Glutamatergic neuron (in vitro differentiated cells): ENCODE data around the gene KCNT1. TPM values are rescaled to one million over a fixed set of nuclear protein-coding genes. Genes with fewer than 3 reads are reported as not detected.

Experiments used
- DNase-seq: peaks from one replicate; pipeline ENCODE4 v3.0.0; 2022
- H3K27ac Mint-ChIP-seq: one replicate; pipeline ENCODE4 v1.8.0; 2020; ENCODE audit warnings: mild to moderate bottlenecking, mixed read lengths, inconsistent platforms; ENCODE audit not compliant: unreplicated experiment
- H3K27me3 Mint-ChIP-seq: one replicate; pipeline ENCODE4 v1.8.0; 2020; ENCODE audit warnings: mild to moderate bottlenecking, moderate library complexity, mixed read lengths, inconsistent platforms; ENCODE audit not compliant: unreplicated experiment
- H3K36me3 Mint-ChIP-seq: one replicate; pipeline ENCODE4 v1.8.0; 2020; ENCODE audit warnings: mild to moderate bottlenecking, mixed read lengths, inconsistent platforms; ENCODE audit not compliant: unreplicated experiment
- H3K4me1 Mint-ChIP-seq: one replicate; pipeline ENCODE4 v1.8.0; 2020; ENCODE audit warnings: mild to moderate bottlenecking, low read depth, mixed read lengths, inconsistent platforms; ENCODE audit not compliant: unreplicated experiment
- H3K4me3 Mint-ChIP-seq: one replicate; pipeline ENCODE4 v1.8.0; 2020; ENCODE audit warnings: mild to moderate bottlenecking, mixed read lengths, inconsistent platforms; ENCODE audit not compliant: unreplicated experiment
- H3K9me3 Mint-ChIP-seq: one replicate; pipeline ENCODE4 v1.8.0; 2020; ENCODE audit warnings: mild to moderate bottlenecking, moderate library complexity, mixed read lengths, inconsistent platforms; ENCODE audit not compliant: unreplicated experiment
- long read RNA-seq: library from polyadenylated mRNA; unstranded; transcript quantifications from one replicate; pipeline ENCODE4 v2.0.0, GENCODE V29; 2020; ENCODE audit not compliant: unreplicated experiment
- total RNA-seq: library from RNA; stranded (reverse); fragmentation: NEBNext Ultra II Directional; extraction: Animal tissue kit (Norgen Biotek cat#: 25700); gene quantifications from one replicate; pipeline ENCODE4 v1.2.1, GENCODE V29; 2021; ENCODE audit not compliant: unreplicated experiment
- TF ChIP-seq, protein P1 (sequence below): fragments of 200-600 bp; sonication (generic); IDR thresholded peaks from one replicate; pipeline ENCODE4 v1.5.0; 2021; ENCODE audit not compliant: partially characterized antibody, unreplicated experiment

The KCNT1 gene
- 0.76 TPM for total RNA-seq
- long read RNA-seq, result 0 reads

DNA sequence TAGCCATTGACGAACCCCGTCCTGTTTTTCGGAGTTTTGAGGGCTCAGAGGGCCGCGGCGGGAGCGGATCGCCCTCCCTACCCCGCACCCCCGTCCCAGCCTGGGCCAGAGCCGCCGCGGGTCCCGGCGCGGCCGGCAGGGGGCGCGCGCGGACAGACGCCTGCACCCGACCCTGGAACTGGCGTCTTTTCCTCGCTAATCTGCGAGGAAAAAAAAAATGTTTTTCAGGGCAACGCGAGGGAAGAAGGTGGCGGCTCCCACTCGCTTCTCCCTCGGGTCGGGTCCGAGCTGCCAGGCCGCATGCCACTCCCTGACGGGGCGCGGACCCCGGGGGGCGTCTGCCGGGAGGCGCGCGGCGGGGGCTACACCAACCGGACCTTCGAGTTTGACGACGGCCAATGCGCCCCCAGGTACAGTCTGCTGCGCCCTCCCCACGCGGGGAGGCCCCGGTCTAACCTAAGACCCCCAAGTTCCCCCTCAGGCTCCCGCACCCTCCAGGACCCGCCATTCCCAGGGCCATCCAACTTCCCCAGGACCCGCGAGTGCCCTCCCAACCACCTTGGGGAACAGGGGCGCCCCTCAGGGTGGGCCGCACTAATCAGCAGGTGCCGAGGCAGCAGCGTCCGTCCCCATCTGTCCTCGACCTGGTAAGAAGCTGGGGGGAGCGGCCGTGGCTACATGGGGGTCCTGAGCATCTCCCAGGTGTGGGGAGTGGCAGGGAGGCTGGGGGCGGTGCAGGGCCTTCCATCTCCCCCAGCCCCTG lies at the start of gene KCNT1:
TSS of gene KCNT1 (plus strand) at position 227 of the 763 bp plus-strand sequence. CDS start at position 301, 74 bp downstream.
- DNase-seq, result peak; percentile 82
- Mint-ChIP-seq H3K27me3 (peaks cover 3% of the 10 kb centered on the region), H3K4me1 (no peaks in the 10 kb centered on the region), H3K4me3 (no peak within 1 kb of the TSS), H3K9me3 (no peaks in the 10 kb centered on the region), H3K27ac (no peak within 1 kb of the TSS), H3K36me3 (no peaks in the 10 kb centered on the region)
- TF ChIP-seq, protein P1, sequence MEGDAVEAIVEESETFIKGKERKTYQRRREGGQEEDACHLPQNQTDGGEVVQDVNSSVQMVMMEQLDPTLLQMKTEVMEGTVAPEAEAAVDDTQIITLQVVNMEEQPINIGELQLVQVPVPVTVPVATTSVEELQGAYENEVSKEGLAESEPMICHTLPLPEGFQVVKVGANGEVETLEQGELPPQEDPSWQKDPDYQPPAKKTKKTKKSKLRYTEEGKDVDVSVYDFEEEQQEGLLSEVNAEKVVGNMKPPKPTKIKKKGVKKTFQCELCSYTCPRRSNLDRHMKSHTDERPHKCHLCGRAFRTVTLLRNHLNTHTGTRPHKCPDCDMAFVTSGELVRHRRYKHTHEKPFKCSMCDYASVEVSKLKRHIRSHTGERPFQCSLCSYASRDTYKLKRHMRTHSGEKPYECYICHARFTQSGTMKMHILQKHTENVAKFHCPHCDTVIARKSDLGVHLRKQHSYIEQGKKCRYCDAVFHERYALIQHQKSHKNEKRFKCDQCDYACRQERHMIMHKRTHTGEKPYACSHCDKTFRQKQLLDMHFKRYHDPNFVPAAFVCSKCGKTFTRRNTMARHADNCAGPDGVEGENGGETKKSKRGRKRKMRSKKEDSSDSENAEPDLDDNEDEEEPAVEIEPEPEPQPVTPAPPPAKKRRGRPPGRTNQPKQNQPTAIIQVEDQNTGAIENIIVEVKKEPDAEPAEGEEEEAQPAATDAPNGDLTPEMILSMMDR, result peak; percentile 100

GRCh38 chr9:135655317-135655716 lies 46.7 kb upstream of the KCNT1 start:
- no peak overlapping the region for H3K27ac Mint-ChIP-seq
- H3K4me1 Mint-ChIP-seq, result no peaks in the 10 kb centered on the region
- DNase-seq, result no peak
- H3K27me3 Mint-ChIP-seq, result peaks cover 1% of the 10 kb centered on the region
- H3K4me3 Mint-ChIP-seq, result no peak overlapping the region
- TF ChIP-seq, protein P1, result no peak
- H3K9me3 Mint-ChIP-seq, result peaks cover 10% of the 10 kb centered on the region
- peaks cover 12% of the 10 kb centered on the region for H3K36me3 Mint-ChIP-seq

- TF ChIP-seq, protein P1, result no peak
- H3K9me3 Mint-ChIP-seq, result peaks cover 6% of the 10 kb centered on the region
- H3K4me3 Mint-ChIP-seq, result no peak overlapping the region
- H3K27ac Mint-ChIP-seq, result no peak overlapping the region
- H3K4me1 Mint-ChIP-seq, result no peaks in the 10 kb centered on the region
- H3K27me3 Mint-ChIP-seq, result peaks cover 2% of the 10 kb centered on the region
- no peak for DNase-seq
- peaks cover 9% of the 10 kb centered on the region for H3K36me3 Mint-ChIP-seq
Measured at GRCh38 chr9:135657416-135657815, 44.6 kb upstream of the KCNT1 start.

GRCh38 chr9:135659252-135659651 lies 42.7 kb upstream of the KCNT1 start:
- peaks cover 6% of the 10 kb centered on the region for H3K9me3 Mint-ChIP-seq
- H3K4me1 Mint-ChIP-seq, result no peaks in the 10 kb centered on the region
- DNase-seq, result no peak
- H3K4me3 Mint-ChIP-seq, result no peak overlapping the region
- TF ChIP-seq, protein P1, result no peak
- peaks cover 2% of the 10 kb centered on the region for H3K27me3 Mint-ChIP-seq
- no peak overlapping the region for H3K27ac Mint-ChIP-seq
- peaks cover 9% of the 10 kb centered on the region for H3K36me3 Mint-ChIP-seq

DNA sequence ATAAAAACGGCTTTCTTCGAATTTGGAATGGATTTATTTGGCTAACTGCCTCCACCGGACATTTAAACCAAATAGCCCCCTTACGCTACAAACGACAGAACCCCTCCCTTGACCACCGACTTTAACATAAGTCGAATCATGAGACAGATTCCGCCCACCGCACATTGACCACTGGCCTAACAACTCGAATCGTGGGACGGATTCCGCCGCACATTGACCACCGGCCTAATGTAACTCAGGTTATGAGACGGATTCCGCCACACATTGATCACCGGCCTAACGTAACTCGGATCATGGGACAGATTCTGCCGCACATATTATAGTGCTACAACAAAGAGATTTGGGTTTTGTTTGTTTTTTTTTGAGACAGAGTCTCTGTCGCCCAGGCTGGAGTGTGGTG lies 41.6 kb upstream of the KCNT1 start:
- TF ChIP-seq, protein P1, result no peak
- peaks cover 2% of the 10 kb centered on the region for H3K27me3 Mint-ChIP-seq
- H3K36me3 Mint-ChIP-seq, result peaks cover 4% of the 10 kb centered on the region
- H3K4me1 Mint-ChIP-seq, result no peaks in the 10 kb centered on the region
- H3K27ac Mint-ChIP-seq, result no peak overlapping the region
- H3K9me3 Mint-ChIP-seq, result peaks cover 6% of the 10 kb centered on the region
- no peak for DNase-seq
- no peak overlapping the region for H3K4me3 Mint-ChIP-seq
